GM12891 (cell line): Measurements from ENCODE around the gene CCBE1.

Experiments
- DNase-seq: peaks from one replicate; pipeline ENCODE4 v3.0.0; 2011; ENCODE audit warnings: low spot score; ENCODE audit not compliant: insufficient read length
- FAIRE-seq: peaks from 2 replicates; lab custom pipeline; 2011; peaks lifted over from hg19 to GRCh38; lab: Jason Lieb, UNC
- PAX5 ChIP-seq: IDR thresholded peaks from 2 replicates; pipeline ENCODE4 v1.6.1; 2011; ENCODE audit warnings: low read length, moderate library complexity, mild to moderate bottlenecking; ENCODE audit not compliant: insufficient read depth, severe bottlenecking
- POLR2A ChIP-seq: IDR thresholded peaks from 2 replicates; pipeline ENCODE4 v1.6.1; 2011; ENCODE audit warnings: low read depth, low read length, control low read depth
- POLR2AphosphoS5 ChIP-seq: IDR thresholded peaks from 2 replicates; pipeline ENCODE4 v1.6.1; 2011; ENCODE audit warnings: low read depth, low read length, control low read depth
- POU2F2 ChIP-seq: IDR thresholded peaks from 2 replicates; pipeline ENCODE4 v1.6.1; 2011; ENCODE audit warnings: low read depth, mild to moderate bottlenecking, control low read depth, low read length, moderate library complexity
- SPI1 ChIP-seq: IDR thresholded peaks from 2 replicates; pipeline ENCODE4 v1.6.1; 2011; ENCODE audit warnings: low read depth, low read length, control low read depth
- TAF1 ChIP-seq: IDR thresholded peaks from 2 replicates; pipeline ENCODE4 v1.6.1; 2011; ENCODE audit warnings: low read depth, low read length, control low read depth

CCBE1 gene

GRCh38 chr18:59431131-59431530 is 266.1 kb downstream of the CCBE1 start:
- no peak for TF ChIP-seq SPI1
- TF ChIP-seq PAX5 = no peak
- TF ChIP-seq POU2F2 = no peak
- TF ChIP-seq TAF1 = no peak
- TF ChIP-seq POLR2AphosphoS5 = no peak
- TF ChIP-seq POLR2A = no peak
- DNase-seq = no peak
- FAIRE-seq = no peak

DNA sequence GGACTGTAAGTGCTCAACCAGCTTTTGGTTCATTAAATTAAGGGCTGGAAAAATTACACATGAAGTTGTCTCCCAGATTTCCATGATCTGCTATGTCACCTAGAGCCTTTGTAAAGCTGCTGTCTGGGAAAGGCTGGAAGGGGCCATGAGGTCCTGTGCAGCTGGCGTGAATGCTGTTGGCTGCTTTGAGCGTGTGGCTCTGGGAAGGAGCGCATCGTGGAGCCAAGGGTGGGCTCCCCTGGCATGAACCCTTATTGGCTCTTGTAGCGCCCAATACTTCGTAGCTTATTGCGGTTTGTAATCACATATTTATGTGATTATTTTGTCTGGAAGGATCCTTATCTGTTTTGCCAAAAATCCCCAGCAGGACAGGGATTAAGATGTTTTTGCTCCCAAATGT is 267.6 kb downstream of the CCBE1 start:
- FAIRE-seq (no peak), DNase-seq (no peak)

DNA sequence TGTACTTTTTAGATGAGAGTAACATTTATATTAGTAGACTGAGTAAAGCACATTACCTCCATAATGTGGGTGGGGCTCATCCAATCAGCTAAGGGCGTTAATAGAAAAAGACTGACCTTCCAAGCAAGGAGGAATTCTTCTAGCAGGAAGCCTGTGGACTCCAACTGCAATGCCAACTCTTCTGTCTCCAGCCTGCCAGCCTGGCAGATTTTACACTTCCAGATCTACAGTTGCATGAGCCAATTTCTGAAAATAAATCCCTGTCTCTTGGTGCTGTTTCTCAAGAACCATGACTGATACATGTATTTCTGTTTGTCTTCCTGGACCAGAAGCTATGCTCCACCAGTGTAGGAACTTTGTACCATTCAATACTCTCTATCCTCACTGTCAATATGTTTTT is 269.2 kb downstream of the CCBE1 start:
- FAIRE-seq = no peak
- DNase-seq = no peak
- no peak for TF ChIP-seq SPI1
- no peak for TF ChIP-seq POLR2A
- no peak for TF ChIP-seq TAF1
- TF ChIP-seq POLR2AphosphoS5 = no peak
- TF ChIP-seq PAX5 = no peak
- TF ChIP-seq POU2F2 = no peak

More for the DNA sequence above, 267.6 kb downstream of the CCBE1 start:
- no peak for TF ChIP-seq SPI1
- TF ChIP-seq POU2F2 = no peak
- TF ChIP-seq POLR2AphosphoS5 = no peak
- TF ChIP-seq POLR2A = no peak
- TF ChIP-seq TAF1 = no peak
- TF ChIP-seq PAX5 = no peak

- no peak for TF ChIP-seq POLR2AphosphoS5
- TF ChIP-seq POU2F2 = no peak
- TF ChIP-seq POLR2A = no peak
- TF ChIP-seq PAX5 = no peak
- no peak for TF ChIP-seq SPI1
- TF ChIP-seq TAF1 = no peak
- DNase-seq = no peak
- no peak for FAIRE-seq
Observed at GRCh38 chr18:59426855-59427254, 270.4 kb downstream of the CCBE1 start.

GRCh38 chr18:59423259-59423658 is 274.0 kb downstream of the CCBE1 start:
- FAIRE-seq = no peak
- no peak for DNase-seq
- TF ChIP-seq SPI1 (no peak), TAF1 (no peak), PAX5 (no peak), POU2F2 (no peak), POLR2AphosphoS5 (no peak), POLR2A (no peak)

DNA sequence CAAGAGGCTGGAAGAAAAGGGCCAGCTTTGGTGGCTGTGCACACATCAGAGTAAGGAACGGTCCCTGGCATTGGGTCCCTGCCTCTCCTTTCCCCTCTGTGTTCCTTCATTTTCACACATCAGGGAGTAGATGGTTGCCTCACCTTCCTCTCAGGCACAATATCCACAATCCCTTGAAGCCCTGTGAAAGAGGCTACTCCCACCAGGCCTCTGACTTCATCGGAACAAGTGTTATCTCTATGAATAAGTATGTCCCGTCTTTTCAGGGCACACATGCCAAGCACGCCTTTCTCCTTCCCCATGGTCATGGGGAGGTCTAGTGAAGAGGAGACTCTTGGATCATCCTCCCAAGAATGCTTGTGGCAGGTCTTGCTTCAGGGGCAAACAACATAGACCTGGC is 277.0 kb downstream of the CCBE1 start:
- FAIRE-seq (no peak), DNase-seq (no peak)
- TF ChIP-seq TAF1 (no peak), POLR2AphosphoS5 (no peak), POLR2A (no peak), SPI1 (no peak)

DNA sequence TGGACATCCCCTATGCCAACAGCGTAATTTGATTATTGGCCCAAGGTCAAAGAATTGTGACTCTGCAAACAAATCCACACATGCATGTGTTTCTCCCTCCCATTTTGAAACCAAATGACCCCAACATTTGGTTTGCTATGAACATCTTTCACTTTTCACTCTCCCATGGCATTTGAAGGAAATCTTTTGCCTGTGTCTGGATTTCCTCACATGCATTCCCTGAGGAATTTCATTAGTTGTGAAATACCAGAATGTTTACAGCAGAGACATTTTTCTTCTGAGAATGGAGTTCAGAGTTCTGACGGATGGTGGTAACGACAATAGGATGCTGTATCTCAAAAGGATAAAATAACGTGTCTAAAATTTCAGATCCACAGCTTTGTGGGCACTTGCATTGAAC is 277.8 kb downstream of the CCBE1 start:
- DNase-seq = no peak
- FAIRE-seq = no peak
- TF ChIP-seq SPI1 (no peak), POLR2A (no peak), POLR2AphosphoS5 (no peak), PAX5 (no peak), TAF1 (no peak), POU2F2 (no peak)

- TF ChIP-seq PAX5 (no peak), SPI1 (no peak), TAF1 (no peak), POU2F2 (no peak), POLR2A (no peak), POLR2AphosphoS5 (no peak)
- FAIRE-seq = no peak
- DNase-seq = no peak
Observed at GRCh38 chr18:59416818-59417217, 280.4 kb downstream of the CCBE1 start.

DNA sequence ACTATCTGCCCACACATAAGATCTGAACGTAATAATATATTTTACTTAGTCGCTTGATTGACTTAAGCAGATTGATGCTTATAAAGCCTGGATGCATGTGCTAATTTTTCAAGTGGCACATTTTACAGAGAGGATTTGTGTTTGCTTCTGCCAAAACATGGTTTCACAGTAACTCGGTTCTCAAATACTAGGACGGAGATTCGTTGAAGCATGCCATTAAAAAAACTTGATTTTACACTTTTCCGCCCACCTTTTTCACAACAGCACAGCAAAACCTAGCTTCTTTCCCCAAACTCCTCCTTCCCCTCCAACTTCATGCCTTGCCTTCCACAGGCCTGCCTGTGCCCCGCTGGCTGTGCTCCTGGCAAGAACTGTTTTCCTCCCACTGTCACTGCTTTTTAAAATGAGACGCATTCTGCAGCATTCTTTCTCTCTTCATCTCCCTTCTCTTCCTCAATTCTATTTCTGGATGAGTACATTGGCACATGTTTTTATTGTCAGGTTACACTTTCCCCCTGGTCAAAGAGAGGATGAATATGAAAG is 283.0 kb downstream of the CCBE1 start:
- no peak for DNase-seq
- TF ChIP-seq PAX5 (no peak), POLR2AphosphoS5 (no peak), SPI1 (no peak), POLR2A (no peak), TAF1 (no peak), POU2F2 (no peak)
- FAIRE-seq = no peak

- TF ChIP-seq SPI1 = 0 out of 2 replicates have a peak, but pooled peaks have one; percentile 5
- TF ChIP-seq TAF1 = no peak
- no peak for TF ChIP-seq POLR2A
- peak; percentile 30; the same call in 1 of the 2 replicates for TF ChIP-seq POU2F2
- peak; percentile 60 for DNase-seq
- FAIRE-seq = peak; percentile 85
Observed at GRCh38 chr18:59402432-59403090, 294.7 kb downstream of the CCBE1 start.
